Measurements from ENCODE around the gene FOXI1. TPM values are rescaled to one million over a fixed set of nuclear protein-coding genes. Genes with fewer than 3 reads are reported as not detected.

Gene FOXI1
- total RNA-seq, 4 donors from 2014 or later: not detected

DNA sequence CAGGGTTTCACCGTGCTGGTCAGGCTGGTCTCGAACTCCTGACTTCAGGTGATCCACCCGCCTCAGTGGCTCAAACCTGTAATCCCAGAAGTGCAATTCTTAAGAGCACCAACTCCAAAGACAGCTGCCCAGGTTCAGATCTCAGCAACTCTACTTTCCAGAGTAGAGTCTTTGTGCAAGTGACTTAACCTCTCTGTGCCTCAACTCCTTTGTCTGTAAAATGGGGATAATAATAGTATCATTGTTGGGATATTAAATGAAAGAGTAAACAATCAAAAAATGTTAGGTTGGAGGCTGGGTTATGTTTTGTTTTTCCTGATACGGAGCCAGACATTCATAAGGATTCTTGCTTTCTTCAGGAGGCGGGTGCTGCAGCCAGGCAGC is 45.0 kb downstream of the FOXI1 start:
- TF ChIP-seq, protein P1, sequence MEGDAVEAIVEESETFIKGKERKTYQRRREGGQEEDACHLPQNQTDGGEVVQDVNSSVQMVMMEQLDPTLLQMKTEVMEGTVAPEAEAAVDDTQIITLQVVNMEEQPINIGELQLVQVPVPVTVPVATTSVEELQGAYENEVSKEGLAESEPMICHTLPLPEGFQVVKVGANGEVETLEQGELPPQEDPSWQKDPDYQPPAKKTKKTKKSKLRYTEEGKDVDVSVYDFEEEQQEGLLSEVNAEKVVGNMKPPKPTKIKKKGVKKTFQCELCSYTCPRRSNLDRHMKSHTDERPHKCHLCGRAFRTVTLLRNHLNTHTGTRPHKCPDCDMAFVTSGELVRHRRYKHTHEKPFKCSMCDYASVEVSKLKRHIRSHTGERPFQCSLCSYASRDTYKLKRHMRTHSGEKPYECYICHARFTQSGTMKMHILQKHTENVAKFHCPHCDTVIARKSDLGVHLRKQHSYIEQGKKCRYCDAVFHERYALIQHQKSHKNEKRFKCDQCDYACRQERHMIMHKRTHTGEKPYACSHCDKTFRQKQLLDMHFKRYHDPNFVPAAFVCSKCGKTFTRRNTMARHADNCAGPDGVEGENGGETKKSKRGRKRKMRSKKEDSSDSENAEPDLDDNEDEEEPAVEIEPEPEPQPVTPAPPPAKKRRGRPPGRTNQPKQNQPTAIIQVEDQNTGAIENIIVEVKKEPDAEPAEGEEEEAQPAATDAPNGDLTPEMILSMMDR (IDR thresholded peaks at IDR 0.05): no peak
- TF ChIP-seq EP300 (IDR thresholded peaks at IDR 0.05): no peak
- TF ChIP-seq POLR2A (IDR thresholded peaks at IDR 0.05): no peak
- TF ChIP-seq POLR2AphosphoS5 (IDR thresholded peaks at IDR 0.05): no peak
- Histone ChIP-seq H3K27ac (no peak overlapping the region), H3K27me3 (no peaks in the 10 kb centered on the region)

DNA sequence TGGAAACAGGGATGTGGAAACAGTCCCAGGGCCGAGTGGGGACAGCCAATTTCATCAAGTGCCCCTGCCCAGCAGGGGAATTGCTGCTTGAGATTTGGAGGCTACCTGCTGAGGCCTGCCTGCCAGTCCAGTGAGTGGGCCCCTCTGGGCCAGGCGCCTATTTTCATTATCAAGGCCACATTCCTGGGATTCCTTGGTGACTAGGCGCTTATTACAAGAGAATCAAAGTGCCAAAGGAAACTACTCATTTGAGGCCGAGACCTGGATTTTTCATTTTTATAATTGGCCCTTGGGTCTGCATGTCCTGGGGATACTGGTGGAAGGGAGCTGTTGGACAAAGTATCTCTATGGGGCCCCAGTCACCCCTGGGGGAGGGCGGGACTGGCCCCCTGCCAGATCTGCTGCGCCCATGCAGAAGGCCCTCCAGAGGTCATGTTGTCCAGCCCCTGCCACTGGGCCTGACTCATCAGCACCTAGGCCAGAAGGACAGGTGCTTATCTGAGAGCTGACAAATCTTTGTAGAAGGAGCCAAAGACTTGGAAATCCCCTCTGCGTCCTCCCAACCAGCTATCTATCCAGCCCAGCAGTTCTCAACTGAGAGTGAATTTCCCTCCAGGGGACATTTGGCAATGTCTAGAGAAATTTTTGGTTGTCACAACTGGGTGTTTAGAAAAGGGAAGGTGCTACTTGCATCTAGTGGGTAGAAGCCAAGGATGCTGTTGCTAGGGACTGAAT is 45.6 kb downstream of the FOXI1 start:
- no peak overlapping the region for H3K27ac ChIP-seq
- 31% methylated on average over 3 of the region's 7 CpGs; no CpG with 5 or more reads in 1 of the 2 donors for WGBS, 2 donors (ENCODE audit: low coverage in 1 of 2)
- H3K36me3 ChIP-seq: no peaks in the 10 kb centered on the region
- H3K4me3 ChIP-seq: no peak overlapping the region
- H3K27me3 ChIP-seq: no peaks in the 10 kb centered on the region
- no peak for TF ChIP-seq POLR2AphosphoS5 (IDR thresholded peaks at IDR 0.05)
- TF ChIP-seq, protein P1 (IDR thresholded peaks at IDR 0.05): no peak
- TF ChIP-seq EP300 (IDR thresholded peaks at IDR 0.05): no peak
- TF ChIP-seq POLR2A (IDR thresholded peaks at IDR 0.05): no peak
- H3K4me1 ChIP-seq: peaks cover 0 to 6% (median 0%) of the 10 kb centered on the region in 3 donors
- no peak for ATAC-seq
- no peaks in the 10 kb centered on the region for H3K9me3 ChIP-seq

More for the DNA sequence above, 45.0 kb downstream of the FOXI1 start:
- Histone ChIP-seq H3K4me1 (peaks cover 0 to 6% (median 0%) of the 10 kb centered on the region in 3 donors), H3K4me3 (no peak overlapping the region), H3K9me3 (no peaks in the 10 kb centered on the region), H3K36me3 (no peaks in the 10 kb centered on the region)
- 20 to 75% methylated on average over 1 to 3 of the region's 5 CpGs for WGBS, 2 donors (ENCODE audit: low coverage in 1 of 2)
- ATAC-seq: no peak

DNA sequence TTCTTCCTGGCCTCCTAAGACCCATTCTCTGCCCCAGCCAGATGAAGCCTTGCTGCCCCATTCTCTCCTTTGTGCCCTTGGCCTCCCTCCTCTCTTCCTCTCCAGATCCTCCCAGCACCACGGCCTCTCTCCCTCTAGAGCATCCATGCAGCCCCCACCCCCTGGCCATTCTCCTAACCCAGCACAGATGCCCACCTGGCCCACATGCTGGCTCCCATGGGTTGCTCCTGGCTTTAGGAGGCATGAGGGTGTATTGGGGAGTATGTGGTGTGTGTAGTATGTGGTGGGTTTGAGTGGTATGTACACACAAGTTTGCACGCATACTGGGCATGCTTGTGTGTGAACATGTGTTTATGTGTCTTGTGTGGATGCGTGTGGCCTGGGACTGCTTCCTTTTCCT is 47.1 kb downstream of the FOXI1 start:
- TF ChIP-seq POLR2AphosphoS5 (IDR thresholded peaks at IDR 0.05): no peak
- TF ChIP-seq POLR2A (IDR thresholded peaks at IDR 0.05): no peak
- no peak for TF ChIP-seq EP300 (IDR thresholded peaks at IDR 0.05)
- 67 to 85% methylated on average over 1 to 2 of the region's 3 CpGs for WGBS, 2 donors (ENCODE audit: low coverage in 1 of 2)
- ATAC-seq: no peak
- no peak overlapping the region for H3K4me3 ChIP-seq
- H3K27ac ChIP-seq: no peak overlapping the region
- no peaks in the 10 kb centered on the region for H3K27me3 ChIP-seq
- no peaks in the 10 kb centered on the region for H3K9me3 ChIP-seq
- peaks cover 0 to 6% (median 0%) of the 10 kb centered on the region in 3 donors for H3K4me1 ChIP-seq
- no peaks in the 10 kb centered on the region for H3K36me3 ChIP-seq

DNA sequence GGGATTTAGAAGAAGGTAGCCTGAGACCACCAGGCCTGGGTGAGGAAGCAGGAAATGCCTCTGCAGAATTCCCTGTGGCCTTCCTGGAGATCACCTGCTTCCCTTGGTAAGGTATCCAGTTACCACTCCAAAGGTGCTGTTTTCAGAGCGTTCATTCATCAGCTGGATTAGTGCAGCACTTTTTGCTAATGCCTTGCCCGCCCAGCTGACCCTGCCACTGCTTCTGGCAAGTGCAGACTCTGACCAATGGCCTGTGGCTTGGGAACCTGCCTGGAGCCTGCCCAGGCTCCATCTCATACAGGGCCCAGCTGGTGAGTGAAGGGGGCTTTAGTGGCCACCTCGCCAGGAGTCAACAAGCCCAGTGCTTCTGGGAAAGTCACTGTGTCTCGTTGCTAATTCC is 48.6 kb downstream of the FOXI1 start:
- H3K36me3 ChIP-seq: no peaks in the 10 kb centered on the region
- H3K4me1 ChIP-seq: peaks cover 0 to 6% (median 0%) of the 10 kb centered on the region in 3 donors
- no peak overlapping the region for H3K27ac ChIP-seq
- TF ChIP-seq, protein P1 (IDR thresholded peaks at IDR 0.05): no peak
- no peak for TF ChIP-seq POLR2AphosphoS5 (IDR thresholded peaks at IDR 0.05)
- no peak for TF ChIP-seq EP300 (IDR thresholded peaks at IDR 0.05)
- TF ChIP-seq POLR2A (IDR thresholded peaks at IDR 0.05): no peak
- no peak for ATAC-seq
- no peaks in the 10 kb centered on the region for H3K9me3 ChIP-seq
- 60 to 80% methylated on average over 1 of the region's 4 CpGs for WGBS, 2 donors (ENCODE audit: low coverage in 1 of 2)
- no peaks in the 10 kb centered on the region for H3K27me3 ChIP-seq
- H3K4me3 ChIP-seq: no peak overlapping the region

DNA sequence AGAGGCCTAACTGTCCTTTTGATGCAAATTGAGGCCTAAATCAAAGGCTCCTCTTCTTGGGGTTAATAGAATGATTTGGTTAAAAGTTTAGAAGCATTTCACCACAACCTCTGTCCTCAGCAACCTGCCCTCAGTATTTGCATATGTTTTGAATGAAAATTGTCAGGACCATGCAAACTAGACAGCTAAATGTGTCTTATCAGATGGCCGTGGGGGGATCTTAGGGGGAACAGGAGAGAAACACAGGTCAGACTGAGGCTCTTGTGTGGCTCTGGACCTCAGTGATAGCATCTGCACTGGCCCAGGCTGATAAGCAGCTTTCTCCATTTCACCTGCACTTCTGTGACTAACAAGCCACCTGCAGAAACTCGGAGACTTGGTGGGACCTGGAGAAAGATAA is 49.0 kb downstream of the FOXI1 start:
- peaks cover 0 to 6% (median 0%) of the 10 kb centered on the region in 3 donors for H3K4me1 ChIP-seq
- no peaks in the 10 kb centered on the region for H3K36me3 ChIP-seq
- no peaks in the 10 kb centered on the region for H3K9me3 ChIP-seq
- ATAC-seq: no peak
- H3K4me3 ChIP-seq: no peak overlapping the region
- WGBS, 2 donors (ENCODE audit: low coverage in 1 of 2): 100% methylated on average over 1 of the region's 2 CpGs; no CpG with 5 or more reads in 1 of the 2 donors
- H3K27me3 ChIP-seq: no peaks in the 10 kb centered on the region
- TF ChIP-seq POLR2A (IDR thresholded peaks at IDR 0.05) (no peak), POLR2AphosphoS5 (IDR thresholded peaks at IDR 0.05) (no peak)
- no peak overlapping the region for H3K27ac ChIP-seq

DNA sequence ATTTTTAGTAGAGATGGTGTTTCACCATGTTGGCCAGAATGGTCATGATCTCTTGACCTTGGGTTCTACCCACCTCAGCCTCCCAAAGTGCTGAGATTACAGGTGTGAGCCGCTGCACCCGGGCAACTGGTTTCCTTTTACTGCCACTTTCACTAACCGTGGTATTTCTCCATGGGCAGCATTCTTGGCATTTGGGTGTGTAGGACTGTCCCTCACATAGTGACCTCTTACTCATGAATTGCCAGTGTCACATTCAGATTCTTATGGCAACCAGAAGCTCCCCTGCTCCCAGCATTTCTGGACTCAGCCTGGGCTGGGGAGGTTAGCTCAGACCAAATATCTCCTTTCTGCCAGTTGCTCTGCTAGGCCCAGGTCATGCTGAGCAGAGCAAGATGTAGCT is 50.1 kb downstream of the FOXI1 start:
- Histone ChIP-seq H3K9me3 (no peaks in the 10 kb centered on the region), H3K36me3 (no peaks in the 10 kb centered on the region), H3K4me1 (peaks cover 0 to 6% (median 0%) of the 10 kb centered on the region in 3 donors), H3K27ac (no peak overlapping the region), H3K27me3 (no peaks in the 10 kb centered on the region), H3K4me3 (no peak overlapping the region)
- 92 to 95% methylated on average over 3 of the region's 3 CpGs for WGBS, 2 donors (ENCODE audit: low coverage in 1 of 2)
- TF ChIP-seq POLR2AphosphoS5 (IDR thresholded peaks at IDR 0.05) (no peak), EP300 (IDR thresholded peaks at IDR 0.05) (no peak), POLR2A (IDR thresholded peaks at IDR 0.05) (no peak)
- TF ChIP-seq, protein P1 (IDR thresholded peaks at IDR 0.05): no peak
- ATAC-seq: no peak

All from gastroesophageal sphincter (tissue), 4 donors.